Colonic mucosa (tissue), 4 donors: Measurements from ENCODE around the gene TACR3. TPM values are rescaled to one million over a fixed set of nuclear protein-coding genes. Genes with fewer than 3 reads are reported as not detected.
"Not testable (repeated sequence)": the region's sequence is repeated elsewhere in the genome, so short reads cannot be mapped to it uniquely, and the experiment has no call there.

Experiments
- DNase-seq: peaks from one replicate; pipeline ENCODE4 v3.0.0-alpha.2; 2020
- H3K27ac ChIP-seq: fragments of 200-600 bp; one replicate; pipeline ENCODE4 v1.8.0; 2021
- H3K27me3 ChIP-seq: fragments of 200-600 bp; one replicate; pipeline ENCODE4 v1.8.0; 2021
- H3K36me3 ChIP-seq: fragments of 200-600 bp; one replicate; pipeline ENCODE4 v1.8.0; 2021
- H3K4me1 ChIP-seq: fragments of 200-600 bp; one replicate; pipeline ENCODE4 v1.8.0; 2021; ENCODE audit warnings: mild to moderate bottlenecking
- H3K4me3 ChIP-seq: fragments of 200-600 bp; one replicate; pipeline ENCODE4 v1.8.0; 2021
- H3K9ac ChIP-seq, 2 donors: one replicate each; pipeline ENCODE4 v1.7.0; 2013; ENCODE audit warnings: control low read depth in 2 of 2, low read depth in 2 of 2, low read length in 2 of 2
- H3K9me3 ChIP-seq: fragments of 200-600 bp; one replicate; pipeline ENCODE4 v1.8.0; 2021
- intact Hi-C: fragments of 100-400 bp; cut with DNase I; formaldehyde crosslinking; loops from one replicate; pipeline ENCODE4 v1.14.1; 2022
- total RNA-seq, 2 donors: library from RNA; stranded (reverse); fragmentation: NEBNext Ultra II Directional in 1 of 2; extraction: Animal tissue kit (Norgen Biotek cat#: 25700) in 1 of 2; gene quantifications; one replicate each; pipeline ENCODE4 v1.2.1, GENCODE V29; 2021
- TF ChIP-seq, protein P1 (sequence below): fragments of 200-600 bp; IDR thresholded peaks from one replicate; pipeline ENCODE4 v1.8.0; 2022; ENCODE audit warnings: antibody characterized with exemption, mild to moderate bottlenecking
- donor health status: healthy.
- donor health status: DM: no; HTN: no; CAD: no.
- donor health status: DM: no; HTN: no; CAD: no.

TACR3 gene
- total RNA-seq, 2 donors from 2014 or later = not detected

DNA sequence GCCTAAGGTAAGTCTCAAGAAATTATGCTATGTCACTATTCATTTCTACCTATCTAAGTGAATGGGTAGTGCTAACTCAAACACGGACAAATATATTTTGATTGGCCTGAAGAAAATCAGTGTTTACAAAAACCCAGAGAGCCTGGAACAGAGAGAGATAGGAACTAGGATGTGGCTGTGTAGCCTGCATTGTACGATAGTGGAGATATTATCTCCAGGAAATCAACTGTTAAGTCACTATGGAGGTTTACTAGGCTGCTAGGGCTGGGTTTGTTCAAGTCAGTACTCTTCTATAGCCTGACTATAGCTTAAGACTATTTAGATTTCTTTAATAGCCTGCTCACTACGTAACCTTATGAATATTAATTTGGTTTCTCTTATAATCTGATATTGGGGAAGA lies 127.9 kb downstream of the TACR3 start:
- Histone ChIP-seq H3K36me3 (no peaks in the 10 kb centered on the region), H3K27me3 (no peaks in the 10 kb centered on the region), H3K27ac (no peak overlapping the region), H3K4me1 (no peaks in the 10 kb centered on the region), H3K9me3 (no peaks in the 10 kb centered on the region), H3K4me3 (no peak overlapping the region), H3K9ac (no peak overlapping the region)
- intact Hi-C loops = no loop called here
- no peak for DNase-seq
- TF ChIP-seq, protein P1, sequence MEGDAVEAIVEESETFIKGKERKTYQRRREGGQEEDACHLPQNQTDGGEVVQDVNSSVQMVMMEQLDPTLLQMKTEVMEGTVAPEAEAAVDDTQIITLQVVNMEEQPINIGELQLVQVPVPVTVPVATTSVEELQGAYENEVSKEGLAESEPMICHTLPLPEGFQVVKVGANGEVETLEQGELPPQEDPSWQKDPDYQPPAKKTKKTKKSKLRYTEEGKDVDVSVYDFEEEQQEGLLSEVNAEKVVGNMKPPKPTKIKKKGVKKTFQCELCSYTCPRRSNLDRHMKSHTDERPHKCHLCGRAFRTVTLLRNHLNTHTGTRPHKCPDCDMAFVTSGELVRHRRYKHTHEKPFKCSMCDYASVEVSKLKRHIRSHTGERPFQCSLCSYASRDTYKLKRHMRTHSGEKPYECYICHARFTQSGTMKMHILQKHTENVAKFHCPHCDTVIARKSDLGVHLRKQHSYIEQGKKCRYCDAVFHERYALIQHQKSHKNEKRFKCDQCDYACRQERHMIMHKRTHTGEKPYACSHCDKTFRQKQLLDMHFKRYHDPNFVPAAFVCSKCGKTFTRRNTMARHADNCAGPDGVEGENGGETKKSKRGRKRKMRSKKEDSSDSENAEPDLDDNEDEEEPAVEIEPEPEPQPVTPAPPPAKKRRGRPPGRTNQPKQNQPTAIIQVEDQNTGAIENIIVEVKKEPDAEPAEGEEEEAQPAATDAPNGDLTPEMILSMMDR = no peak

- intact Hi-C loops = no loop called here
- TF ChIP-seq, protein P1 = no peak
- H3K27ac ChIP-seq = no peak overlapping the region
- H3K9ac ChIP-seq = no peak overlapping the region
- DNase-seq = no peak
- H3K9me3 ChIP-seq = no peaks in the 10 kb centered on the region
- H3K4me3 ChIP-seq = no peak overlapping the region
- H3K4me1 ChIP-seq = no peaks in the 10 kb centered on the region
- no peaks in the 10 kb centered on the region for H3K27me3 ChIP-seq
- no peaks in the 10 kb centered on the region for H3K36me3 ChIP-seq
Observed at GRCh38 chr4:103567591-103567990, 152.2 kb downstream of the TACR3 start.

GRCh38 chr4:103559178-103559577 lies 160.6 kb downstream of the TACR3 start:
- DNase-seq, H3K27ac ChIP-seq, H3K9ac ChIP-seq, H3K9me3 ChIP-seq, H3K36me3 ChIP-seq, H3K4me1 ChIP-seq, H3K4me3 ChIP-seq, H3K27me3 ChIP-seq, intact Hi-C loops: not testable (repeated sequence)
